H9 (cell line): ENCODE results near the gene SLA2. TPM values are rescaled to one million over a fixed set of nuclear protein-coding genes. Genes with fewer than 3 reads are reported as not detected.

Experiments
- DNase-seq: peaks from one replicate; pipeline ENCODE4 v3.0.0-alpha.2; 2017
- H2AFZ ChIP-seq: one replicate; pipeline ENCODE4 v1.6.1; 2013; ENCODE audit warnings: mild to moderate bottlenecking, low read length, control low read depth, moderate library complexity
- H2AK5ac ChIP-seq: 2 replicates; pipeline ENCODE4 v1.6.1; 2013; ENCODE audit warnings: low read length, control low read depth, mixed read lengths; ENCODE audit not compliant: insufficient read length
- H2BK120ac ChIP-seq: one replicate; pipeline ENCODE4 v1.6.1; 2013; ENCODE audit warnings: low read depth, mild to moderate bottlenecking, low read length, control low read depth, inconsistent platforms; ENCODE audit not compliant: poor library complexity, severe bottlenecking
- H2BK12ac ChIP-seq: 2 replicates; pipeline ENCODE4 v1.6.1; 2013; ENCODE audit warnings: low read length, control low read depth, mixed read lengths, low read depth; ENCODE audit not compliant: insufficient read length
- H2BK15ac ChIP-seq: 2 replicates; pipeline ENCODE4 v1.6.1; 2013; ENCODE audit warnings: low read depth, low read length, control low read depth
- H2BK20ac ChIP-seq: one replicate; pipeline ENCODE4 v1.6.1; 2013; ENCODE audit warnings: low read depth, mild to moderate bottlenecking, low read length, control low read depth, inconsistent platforms; ENCODE audit not compliant: poor library complexity, severe bottlenecking
- H2BK5ac ChIP-seq: 2 replicates; pipeline ENCODE4 v1.6.1; 2013; ENCODE audit warnings: low read length, control low read depth, mixed read lengths; ENCODE audit not compliant: insufficient read length
- H3K14ac ChIP-seq: 2 replicates; pipeline ENCODE4 v1.6.1; 2013; ENCODE audit warnings: low read length, control low read depth; ENCODE audit not compliant: insufficient read depth
- H3K18ac ChIP-seq: 2 replicates; pipeline ENCODE4 v1.6.1; 2013; ENCODE audit warnings: low read depth, mild to moderate bottlenecking, mixed read lengths, low read length, control low read depth; ENCODE audit not compliant: insufficient read length
- H3K23ac ChIP-seq: 2 replicates; pipeline ENCODE4 v1.6.1; 2013; ENCODE audit warnings: low read length, control low read depth, mixed read lengths, low read depth; ENCODE audit not compliant: insufficient read length
- H3K23me2 ChIP-seq: 2 replicates; pipeline ENCODE4 v1.6.1; 2013; ENCODE audit warnings: low read depth, mild to moderate bottlenecking, mixed read lengths, low read length, control low read depth; ENCODE audit not compliant: insufficient read length, poor library complexity, severe bottlenecking
- H3K27ac ChIP-seq: 2 replicates; pipeline ENCODE4 v1.5.1; 2013; ENCODE audit warnings: low read length, control low read depth, mixed read lengths, low read depth; ENCODE audit not compliant: insufficient read length
- H3K27me3 ChIP-seq: 2 replicates; pipeline ENCODE4 v1.6.1; 2013; ENCODE audit warnings: low read length, control low read depth, inconsistent platforms; ENCODE audit not compliant: insufficient read depth
- H3K4ac ChIP-seq: 2 replicates; pipeline ENCODE4 v1.6.1; 2013; ENCODE audit warnings: low read depth, mild to moderate bottlenecking, control low read depth, inconsistent platforms, low read length, moderate library complexity
- H3K4me1 ChIP-seq: 2 replicates; pipeline ENCODE4 v1.6.1; 2013; ENCODE audit warnings: low read length, control low read depth, inconsistent platforms; ENCODE audit not compliant: insufficient read depth
- H3K4me2 ChIP-seq: 2 replicates; pipeline ENCODE4 v1.6.1; 2013; ENCODE audit warnings: low read length, control low read depth, mixed read lengths; ENCODE audit not compliant: insufficient read length, insufficient read depth
- H3K56ac ChIP-seq: 2 replicates; pipeline ENCODE4 v1.6.1; 2013; ENCODE audit warnings: low read depth, mild to moderate bottlenecking, mixed read lengths, low read length, control low read depth; ENCODE audit not compliant: insufficient read length
- H3K79me1 ChIP-seq: 2 replicates; pipeline ENCODE4 v1.6.1; 2013; ENCODE audit warnings: low read depth, mild to moderate bottlenecking, moderate library complexity, low read length, control low read depth, inconsistent platforms; ENCODE audit not compliant: insufficient read depth, poor library complexity, severe bottlenecking
- H3K79me2 ChIP-seq: 2 replicates; pipeline ENCODE4 v1.6.1; 2013; ENCODE audit warnings: low read length, control low read depth, inconsistent platforms; ENCODE audit not compliant: insufficient read depth
- H3K9ac ChIP-seq: 2 replicates; pipeline ENCODE4 v1.6.1; 2013; ENCODE audit warnings: low read length, control low read depth, mixed read lengths; ENCODE audit not compliant: insufficient read length; ENCODE audit errors: extremely low read depth
- H3K9me3 ChIP-seq: one replicate; pipeline ENCODE4 v1.6.1; 2013; ENCODE audit warnings: low read depth, low read length, inconsistent platforms; ENCODE audit not compliant: control insufficient read depth
- H3T11ph ChIP-seq: one replicate; pipeline ENCODE4 v1.6.1; 2013; ENCODE audit warnings: mild to moderate bottlenecking, low read length, control low read depth, inconsistent platforms
- H4K20me1 ChIP-seq: one replicate; pipeline ENCODE4 v1.6.1; 2013; ENCODE audit not compliant: control insufficient read depth, insufficient read length, insufficient read depth
- H4K5ac ChIP-seq: 2 replicates; pipeline ENCODE4 v1.6.1; 2013; ENCODE audit warnings: low read depth, mild to moderate bottlenecking, mixed read lengths, low read length, control low read depth; ENCODE audit not compliant: insufficient read length
- H4K8ac ChIP-seq: replicated peaks from 2 replicates; pipeline ENCODE4 v1.6.1; 2013; ENCODE audit warnings: low read length, control low read depth, mixed read lengths, low read depth; ENCODE audit not compliant: insufficient read length
- H4K91ac ChIP-seq: 2 replicates; pipeline ENCODE4 v1.6.1; 2013; ENCODE audit warnings: low read depth, mild to moderate bottlenecking, moderate library complexity, mixed read lengths, low read length, control low read depth; ENCODE audit not compliant: insufficient read length
- H3K27ac Mint-ChIP-seq, 3 experiments: 2 replicates in 2 of 3; 3 replicates in 1 of 3; pipeline ENCODE4 v1.8.0; 2020 to 2021; ENCODE audit warnings: mixed read lengths in 3 of 3, mild to moderate bottlenecking in 1 of 3, moderate library complexity in 1 of 3
- H3K27me3 Mint-ChIP-seq: 2 replicates; pipeline ENCODE4 v1.8.0; 2021; ENCODE audit warnings: low read depth, mild to moderate bottlenecking, moderate library complexity, mixed read lengths
- H3K36me3 Mint-ChIP-seq, 3 experiments: 2 replicates in 2 of 3; 3 replicates in 1 of 3; pipeline ENCODE4 v1.8.0; 2020 to 2021; ENCODE audit warnings: low read depth in 3 of 3, mixed read lengths in 3 of 3; ENCODE audit not compliant: insufficient read depth in 1 of 3
- H3K4me1 Mint-ChIP-seq, 2 experiments: 2 replicates each; pipeline ENCODE4 v1.8.0; 2020; ENCODE audit warnings: mixed read lengths in 2 of 2
- H3K4me3 Mint-ChIP-seq, 2 experiments: 2 replicates in 1 of 2; 3 replicates in 1 of 2; pipeline ENCODE4 v1.8.0; 2020 to 2021; ENCODE audit warnings: mild to moderate bottlenecking in 2 of 2, mixed read lengths in 2 of 2, moderate library complexity in 1 of 2
- H3K9me3 Mint-ChIP-seq, 2 experiments: 2 replicates in 1 of 2; 3 replicates in 1 of 2; pipeline ENCODE4 v1.8.0; 2020; ENCODE audit warnings: mild to moderate bottlenecking in 2 of 2, mixed read lengths in 2 of 2, moderate library complexity in 1 of 2
- CTCF ChIP-seq: fragments of 200-600 bp; sonication (generic); conservative IDR thresholded peaks from 3 replicates; pipeline ENCODE4 v1.8.0; 2021; ENCODE audit warnings: antibody characterized with exemption, mild to moderate bottlenecking
- WGBS: extraction: QIAGEN DNeasy Blood & Tissue Kit; methylation state at CpG from one replicate; pipeline ENCODE4 v1.1.7; 2013; ENCODE audit warnings: missing lambda C conversion rate, low lambda C conversion rate, mixed read lengths; ENCODE audit not compliant: insufficient read length; ENCODE audit errors: extremely low coverage; 5-methylcytosine and 5-hydroxymethylcytosine counted together
- total RNA-seq: library from RNA; stranded (reverse); gene quantifications from 2 replicates; pipeline ENCODE4 v1.2.1, GENCODE V29; 2021

SLA2 gene
- total RNA-seq, 1 experiment from 2014 or later: 0.20 TPM

GRCh38 chr20:36677422-36677771 is 31.4 kb upstream of the SLA2 start:
- no peak overlapping the region for H3K27ac ChIP-seq
- Mint-ChIP-seq H3K9me3 (no peaks in the 10 kb centered on the region), H3K27me3 (no peaks in the 10 kb centered on the region), H3K36me3 (peaks cover 5 to 11% (median 6%) of the 10 kb centered on the region in 3 experiments; a peak in 5 of 7 replicates), H3K4me1 (peaks cover 8 to 12% of the 10 kb centered on the region in 2 experiments), H3K4me3 (peak overlapping the region; percentile 77 to 84), H3K27ac (peak overlapping the region; percentile 88 to 98 (median 96))
- H3K79me1 ChIP-seq: no peaks in the 10 kb centered on the region
- H3T11ph ChIP-seq: no peak overlapping the region
- no peak for DNase-seq
- H3K18ac ChIP-seq: no peak overlapping the region
- H2BK120ac ChIP-seq: no peak overlapping the region
- no peak overlapping the region for H4K5ac ChIP-seq
- no peak overlapping the region for H3K9ac ChIP-seq
- no peak overlapping the region for H2BK12ac ChIP-seq
- no peaks in the 10 kb centered on the region for H3K27me3 ChIP-seq
- no peak overlapping the region for H2AFZ ChIP-seq
- no peak overlapping the region for H2BK5ac ChIP-seq
- H3K23me2 ChIP-seq: no peaks in the 10 kb centered on the region
- H3K56ac ChIP-seq: no peak overlapping the region
- TF ChIP-seq CTCF: peak; percentile 32; the same call in 2 of the 3 replicates
- no peak overlapping the region for H4K91ac ChIP-seq
- no CpG with 5 or more reads among the region's 8 CpGs for WGBS
- no peak overlapping the region for H2BK20ac ChIP-seq
- H4K8ac ChIP-seq: no peak overlapping the region
- H3K4ac ChIP-seq: no peak overlapping the region
- no peak overlapping the region for H3K23ac ChIP-seq
- no peak overlapping the region for H3K14ac ChIP-seq
- H3K4me1 ChIP-seq: no peaks in the 10 kb centered on the region
- H3K9me3 ChIP-seq: no peaks in the 10 kb centered on the region
- no peaks in the 10 kb centered on the region for H3K79me2 ChIP-seq
- no peak overlapping the region for H2BK15ac ChIP-seq
- no peak overlapping the region for H2AK5ac ChIP-seq
- H3K4me2 ChIP-seq: peak overlapping the region; percentile 24
- no peaks in the 10 kb centered on the region for H4K20me1 ChIP-seq
